Keratinocyte (primary cell): ENCODE data around the gene IRF8.

ENCODE experiments used
- CTCF ChIP-seq, 3 experiments: IDR thresholded peaks in 1 of 3; conservative IDR thresholded peaks in 1 of 3; optimal IDR thresholded peaks in 1 of 3; 2 replicates in 2 of 3; 3 replicates in 1 of 3; pipeline versions ENCODE3 to v1.5.1; 2011; ENCODE audit warnings: low read length in 3 of 3, mild to moderate bottlenecking in 3 of 3, moderate library complexity in 2 of 3, control low read depth in 1 of 3, inconsistent platforms in 1 of 3; ENCODE audit not compliant: insufficient read depth in 2 of 3; ENCODE audit errors: extremely low read depth in 1 of 3
- EZH2 ChIP-seq: IDR thresholded peaks from one replicate; pipeline ENCODE4 v1.6.1; 2012; ENCODE audit warnings: inconsistent platforms, mild to moderate bottlenecking, low read length, moderate library complexity

GRCh38 chr16:85954927-85955519 is 56.1 kb downstream of the IRF8 start:
- no peak for TF ChIP-seq CTCF (optimal IDR thresholded peaks at IDR 0.05 in 1 of 3, IDR thresholded peaks at IDR 0.05 in 1 of 3, conservative IDR thresholded peaks at IDR 0.05 in 1 of 3; ENCODE audit: extremely low read depth in 1 of 3, insufficient read depth in 2 of 3, low read length in 3 of 3)
- no peak for TF ChIP-seq EZH2
